Measurements from ENCODE around the gene TBC1D10B. TPM values are rescaled to one million over a fixed set of nuclear protein-coding genes. Genes with fewer than 3 reads are reported as not detected.

The TBC1D10B gene
- total and polyA plus RNA-seq, 9 of the 15 experiments (the other 6 are each of a cell fraction or from before 2014, with no cell fraction given) = 2.2 to 55.4 (median 17.5) TPM

DNA sequence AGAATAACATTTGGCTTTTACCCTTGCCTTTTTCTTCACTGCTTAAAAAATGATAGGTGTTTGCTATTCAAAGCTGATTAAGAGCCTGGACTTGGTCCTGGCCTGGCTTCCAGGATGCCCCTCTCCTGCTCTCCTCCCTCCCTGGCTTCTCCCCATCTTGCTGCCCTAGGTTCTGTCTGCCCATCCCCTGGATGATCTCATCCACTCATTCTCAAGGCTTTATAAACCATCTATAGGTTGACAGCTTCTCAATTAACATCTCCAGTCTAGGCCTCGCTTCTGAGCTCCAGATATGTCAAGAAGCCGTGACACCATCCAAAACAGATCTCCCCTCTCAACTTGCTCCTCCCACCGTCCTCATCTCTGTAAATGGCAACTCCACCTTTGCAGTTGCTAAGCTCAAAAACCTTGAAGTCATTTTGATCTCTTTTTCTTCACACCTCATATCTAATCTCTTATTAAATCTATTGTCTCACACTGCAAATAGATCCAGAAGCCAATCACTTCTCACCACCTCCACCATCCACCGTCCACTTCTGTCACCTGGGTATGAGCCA lies 45.8 kb upstream of the TBC1D10B start:
- Histone ChIP-seq H2AFZ (ENCODE audit: low read depth, low read length) (no peak overlapping the region), H3K9me1 (ENCODE audit: control insufficient read depth, insufficient read depth, low read length) (no peaks in the 10 kb centered on the region), H3K27me3 (ENCODE audit: control insufficient read depth in 2 of 2, insufficient read depth in 2 of 2, low read length in 2 of 2) (no peaks in the 10 kb centered on the region), H3K4me2 (ENCODE audit: insufficient read depth, low read length) (no peak overlapping the region), H3K4me1 (replicated peaks in 1 of 2; ENCODE audit: control insufficient read depth in 2 of 2, insufficient read depth in 2 of 2, low read length in 2 of 2) (no peaks in the 10 kb centered on the region), H3K4me3 (no peak overlapping the region), H3K27ac (ENCODE audit: extremely low read depth, low read depth, low read length) (no peak overlapping the region), H3K9me3 (replicated peaks; ENCODE audit: control insufficient read depth, insufficient read depth, low read depth, low read length) (no peaks in the 10 kb centered on the region), H3K36me3 (ENCODE audit: control insufficient read depth, insufficient read depth, low read length) (peaks cover 75% of the 10 kb centered on the region), H3K79me2 (ENCODE audit: control insufficient read depth, insufficient read depth, low read length) (peaks cover 25% of the 10 kb centered on the region; the same call in 2 of the 3 replicates), H4K20me1 (replicated peaks; ENCODE audit: control insufficient read depth, insufficient read depth, low read length) (no peaks in the 10 kb centered on the region), H3K9ac (ENCODE audit: insufficient read depth in 1 of 2, low read depth in 2 of 2, low read length in 2 of 2) (no peak overlapping the region)
- DNase-seq (ENCODE audit: extremely low read depth in 1 of 4, low spot score in 3 of 4) (no peak), ATAC-seq (no peak), FAIRE-seq (peak; percentile 40)
- intact Hi-C loops (cut with micrococcal nuclease) (no loop called here), in situ Hi-C loops (cut with MboI) (no loop called here)
- 72% methylated on average over 4 of the region's 4 CpGs for WGBS (ENCODE audit: insufficient coverage, low coverage, missing lambda C conversion rate)
- ChIA-PET POLR2A (interaction anchor here (1.1 to 1.2 kb wide), 2 partner anchors 156 to 225 kb away, joined by 3 read pairs; no protein-coding TSS in a partner anchor), CTCF (ENCODE audit: low intra/inter-chr PET ratio) (no interaction called here)
- no TSS peak for BruUV-seq (replicated peaks)
- no peak for TF ChIP-seq ZNF12 (CRISPR knock-in tag; IDR thresholded peaks at IDR 0.05)
- TF ChIP-seq ZNF764 (CRISPR knock-in tag; IDR thresholded peaks at IDR 0.05; ENCODE audit: low read depth) = no peak
- TF ChIP-seq, protein P1, sequence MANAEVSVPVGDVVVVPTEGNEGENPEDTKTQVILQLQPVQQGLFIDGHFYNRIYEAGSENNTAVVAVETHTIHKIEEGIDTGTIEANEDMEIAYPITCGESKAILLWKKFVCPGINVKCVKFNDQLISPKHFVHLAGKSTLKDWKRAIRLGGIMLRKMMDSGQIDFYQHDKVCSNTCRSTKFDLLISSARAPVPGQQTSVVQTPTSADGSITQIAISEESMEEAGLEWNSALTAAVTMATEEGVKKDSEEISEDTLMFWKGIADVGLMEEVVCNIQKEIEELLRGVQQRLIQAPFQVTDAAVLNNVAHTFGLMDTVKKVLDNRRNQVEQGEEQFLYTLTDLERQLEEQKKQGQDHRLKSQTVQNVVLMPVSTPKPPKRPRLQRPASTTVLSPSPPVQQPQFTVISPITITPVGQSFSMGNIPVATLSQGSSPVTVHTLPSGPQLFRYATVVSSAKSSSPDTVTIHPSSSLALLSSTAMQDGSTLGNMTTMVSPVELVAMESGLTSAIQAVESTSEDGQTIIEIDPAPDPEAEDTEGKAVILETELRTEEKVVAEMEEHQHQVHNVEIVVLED (CRISPR knock-in tag; IDR thresholded peaks at IDR 0.05) = no peak
- no peak for TF ChIP-seq RBM22 (IDR thresholded peaks at IDR 0.05; ENCODE audit: low read depth, low read length, poor library complexity, severe bottlenecking)
- TF ChIP-seq POLR2A (conservative IDR thresholded peaks at IDR 0.05) = peak; percentile 31; the same call in 1 of the 2 replicates
- no peak for TF ChIP-seq HMBOX1 (IDR thresholded peaks at IDR 0.05)

All from K562 (cell line).